Measurements from ENCODE around the gene SNCA.

The SNCA gene

GRCh38 chr4:89684536-89684935 is 152.4 kb downstream of the SNCA start:
- Histone ChIP-seq H4K91ac (ENCODE audit: low read length) (no peak overlapping the region), H2AK5ac (ENCODE audit: low read length, severe bottlenecking) (no peak overlapping the region), H3K27me3 (ENCODE audit: control insufficient read depth in 1 of 2, insufficient read depth in 1 of 2, low read length in 2 of 2) (peaks cover 0 to 3% of the 10 kb centered on the region in 2 experiments), H3K14ac (ENCODE audit: low read length in 2 of 2) (no peak overlapping the region), H2BK120ac (ENCODE audit: low read depth, low read length) (no peak overlapping the region), H3K9ac (ENCODE audit: low read length) (no peak overlapping the region), H3K36me3 (ENCODE audit: control insufficient read depth in 1 of 2, insufficient read depth in 2 of 2, low read depth in 1 of 2, low read length in 2 of 2) (no peaks in the 10 kb centered on the region), H3K4me1 (ENCODE audit: control insufficient read depth, insufficient read depth, low read depth, low read length) (no peaks in the 10 kb centered on the region), H3K18ac (ENCODE audit: low read depth in 1 of 2, low read length in 2 of 2) (no peak overlapping the region), H3K4me2 (ENCODE audit: low read length, poor library complexity, severe bottlenecking) (no peak overlapping the region), H4K8ac (ENCODE audit: low read length) (no peak overlapping the region), H3K27ac (ENCODE audit: low read length, poor library complexity, severe bottlenecking) (no peak overlapping the region), H3K4ac (ENCODE audit: low read depth in 1 of 2, low read length in 2 of 2) (no peak overlapping the region), H3K79me1 (replicated peaks; ENCODE audit: low read length, poor library complexity, severe bottlenecking) (no peaks in the 10 kb centered on the region), H2BK12ac (ENCODE audit: low read length in 2 of 2) (no peak overlapping the region), H2BK5ac (ENCODE audit: low read depth, low read length, poor library complexity, severe bottlenecking) (no peak overlapping the region), H3K9me3 (ENCODE audit: control insufficient read depth, low read length) (no peaks in the 10 kb centered on the region), H2BK15ac (ENCODE audit: low read depth, poor library complexity, severe bottlenecking) (no peak overlapping the region), H2AFZ (ENCODE audit: low read depth, low read length) (no peak overlapping the region), H3K23ac (ENCODE audit: low read length in 2 of 2) (no peak overlapping the region), H3K4me3 (ENCODE audit: insufficient read depth in 1 of 2, low read depth in 1 of 2, low read length in 2 of 2) (no peak overlapping the region)
- WGBS: 100% methylated on average over 1 of the region's 1 CpG
- DNase-seq: no peak

GRCh38 chr4:89682808-89683207 is 154.2 kb downstream of the SNCA start:
- DNase-seq: no peak
- Histone ChIP-seq H3K9me3 (ENCODE audit: control insufficient read depth, low read length) (no peaks in the 10 kb centered on the region), H3K4me3 (ENCODE audit: insufficient read depth in 1 of 2, low read depth in 1 of 2, low read length in 2 of 2) (no peak overlapping the region), H3K4me2 (ENCODE audit: low read length, poor library complexity, severe bottlenecking) (no peak overlapping the region), H4K91ac (ENCODE audit: low read length) (no peak overlapping the region), H3K79me1 (replicated peaks; ENCODE audit: low read length, poor library complexity, severe bottlenecking) (no peaks in the 10 kb centered on the region), H2BK15ac (ENCODE audit: low read depth, poor library complexity, severe bottlenecking) (no peak overlapping the region), H3K27me3 (ENCODE audit: control insufficient read depth in 1 of 2, insufficient read depth in 1 of 2, low read length in 2 of 2) (peaks cover 0 to 3% of the 10 kb centered on the region in 2 experiments), H2BK5ac (ENCODE audit: low read depth, low read length, poor library complexity, severe bottlenecking) (no peak overlapping the region), H2AK5ac (ENCODE audit: low read length, severe bottlenecking) (no peak overlapping the region), H3K9ac (ENCODE audit: low read length) (no peak overlapping the region), H3K14ac (ENCODE audit: low read length in 2 of 2) (no peak overlapping the region), H3K4me1 (ENCODE audit: control insufficient read depth, insufficient read depth, low read depth, low read length) (no peaks in the 10 kb centered on the region), H3K4ac (ENCODE audit: low read depth in 1 of 2, low read length in 2 of 2) (no peak overlapping the region), H3K23ac (ENCODE audit: low read length in 2 of 2) (no peak overlapping the region), H2AFZ (ENCODE audit: low read depth, low read length) (no peak overlapping the region), H3K36me3 (ENCODE audit: control insufficient read depth in 1 of 2, insufficient read depth in 2 of 2, low read depth in 1 of 2, low read length in 2 of 2) (no peaks in the 10 kb centered on the region), H3K27ac (ENCODE audit: low read length, poor library complexity, severe bottlenecking) (no peak overlapping the region), H3K18ac (ENCODE audit: low read depth in 1 of 2, low read length in 2 of 2) (no peak overlapping the region), H2BK12ac (ENCODE audit: low read length in 2 of 2) (no peak overlapping the region), H2BK120ac (ENCODE audit: low read depth, low read length) (no peak overlapping the region), H4K8ac (ENCODE audit: low read length) (no peak overlapping the region)
- WGBS: 61% methylated on average over 2 of the region's 2 CpGs

- Histone ChIP-seq H2BK12ac (ENCODE audit: low read length in 2 of 2) (no peak overlapping the region), H3K9ac (ENCODE audit: low read length) (no peak overlapping the region), H2BK120ac (ENCODE audit: low read depth, low read length) (no peak overlapping the region), H2BK15ac (ENCODE audit: low read depth, poor library complexity, severe bottlenecking) (no peak overlapping the region), H3K23ac (ENCODE audit: low read length in 2 of 2) (no peak overlapping the region), H3K4me1 (ENCODE audit: control insufficient read depth, insufficient read depth, low read depth, low read length) (no peaks in the 10 kb centered on the region), H2AFZ (ENCODE audit: low read depth, low read length) (no peak overlapping the region), H3K79me1 (replicated peaks; ENCODE audit: low read length, poor library complexity, severe bottlenecking) (no peaks in the 10 kb centered on the region), H3K36me3 (ENCODE audit: control insufficient read depth in 1 of 2, insufficient read depth in 2 of 2, low read depth in 1 of 2, low read length in 2 of 2) (no peaks in the 10 kb centered on the region), H3K18ac (ENCODE audit: low read depth in 1 of 2, low read length in 2 of 2) (no peak overlapping the region), H3K14ac (ENCODE audit: low read length in 2 of 2) (no peak overlapping the region), H3K9me3 (ENCODE audit: control insufficient read depth, low read length) (peaks cover under 1% of the 10 kb centered on the region), H3K4me3 (ENCODE audit: insufficient read depth in 1 of 2, low read depth in 1 of 2, low read length in 2 of 2) (no peak overlapping the region), H3K27me3 (ENCODE audit: control insufficient read depth in 1 of 2, insufficient read depth in 1 of 2, low read length in 2 of 2) (peaks cover 0 to 3% of the 10 kb centered on the region in 2 experiments), H4K8ac (ENCODE audit: low read length) (no peak overlapping the region), H2BK5ac (ENCODE audit: low read depth, low read length, poor library complexity, severe bottlenecking) (no peak overlapping the region), H3K4ac (ENCODE audit: low read depth in 1 of 2, low read length in 2 of 2) (no peak overlapping the region), H3K27ac (ENCODE audit: low read length, poor library complexity, severe bottlenecking) (no peak overlapping the region), H3K4me2 (ENCODE audit: low read length, poor library complexity, severe bottlenecking) (no peak overlapping the region), H4K91ac (ENCODE audit: low read length) (no peak overlapping the region), H2AK5ac (ENCODE audit: low read length, severe bottlenecking) (no peak overlapping the region)
- no peak for DNase-seq
- no CpG with 5 or more reads among the region's 1 CpG for WGBS
These were observed 155.3 kb downstream of the SNCA start for GRCh38 chr4:89681671-89682070.

GRCh38 chr4:89681219-89681618 is 155.7 kb downstream of the SNCA start:
- H2BK5ac ChIP-seq (ENCODE audit: low read depth, low read length, poor library complexity, severe bottlenecking): no peak overlapping the region

More at GRCh38 chr4:89681219-89681618, 155.7 kb downstream of the SNCA start:
- no peak overlapping the region for H3K4me3 ChIP-seq (ENCODE audit: insufficient read depth in 1 of 2, low read depth in 1 of 2, low read length in 2 of 2)
- H3K9me3 ChIP-seq (ENCODE audit: control insufficient read depth, low read length): peaks cover 5% of the 10 kb centered on the region
- peak overlapping the region in 1 of 2 experiments; percentile 86 for H2BK12ac ChIP-seq (ENCODE audit: low read length in 2 of 2)
- H3K4me2 ChIP-seq (ENCODE audit: low read length, poor library complexity, severe bottlenecking): no peak overlapping the region
- H2AFZ ChIP-seq (ENCODE audit: low read depth, low read length): peak overlapping the region; percentile 29
- peak; percentile 21 for DNase-seq
- no peak overlapping the region for H3K9ac ChIP-seq (ENCODE audit: low read length)
- peak overlapping the region; percentile 61 for H2BK120ac ChIP-seq (ENCODE audit: low read depth, low read length)
- no peaks in the 10 kb centered on the region for H3K36me3 ChIP-seq (ENCODE audit: control insufficient read depth in 1 of 2, insufficient read depth in 2 of 2, low read depth in 1 of 2, low read length in 2 of 2)
- no peak overlapping the region for H2BK15ac ChIP-seq (ENCODE audit: low read depth, poor library complexity, severe bottlenecking)
- H3K4me1 ChIP-seq (ENCODE audit: control insufficient read depth, insufficient read depth, low read depth, low read length): no peaks in the 10 kb centered on the region
- peak overlapping the region; percentile 11 to 33 for H3K18ac ChIP-seq (ENCODE audit: low read depth in 1 of 2, low read length in 2 of 2)
- WGBS: 19% methylated on average over 8 of the region's 8 CpGs
- no peak overlapping the region for H3K14ac ChIP-seq (ENCODE audit: low read length in 2 of 2)
- peak overlapping the region; percentile 64 to 88 for H3K4ac ChIP-seq (ENCODE audit: low read depth in 1 of 2, low read length in 2 of 2)
- no peak overlapping the region for H3K23ac ChIP-seq (ENCODE audit: low read length in 2 of 2)
- peak overlapping the region; percentile 83 for H4K91ac ChIP-seq (ENCODE audit: low read length)
- peaks cover 0 to 3% of the 10 kb centered on the region in 2 experiments for H3K27me3 ChIP-seq (ENCODE audit: control insufficient read depth in 1 of 2, insufficient read depth in 1 of 2, low read length in 2 of 2)
- no peak overlapping the region for H2AK5ac ChIP-seq (ENCODE audit: low read length, severe bottlenecking)
- H3K79me1 ChIP-seq (replicated peaks; ENCODE audit: low read length, poor library complexity, severe bottlenecking): no peaks in the 10 kb centered on the region
- H4K8ac ChIP-seq (ENCODE audit: low read length): peak overlapping the region; percentile 80
- H3K27ac ChIP-seq (ENCODE audit: low read length, poor library complexity, severe bottlenecking): no peak overlapping the region

All from mesenchymal stem cell (in vitro differentiated cells and primary cell).